Mucosa of rectum (tissue), 2 donors: ENCODE measurements around the gene KDM2A.
A peak's percentile ranks its signal among the peaks of the same experiment; 100 is the strongest.

Experiments used
- H3K27ac ChIP-seq, 2 donors: one replicate each; pipeline ENCODE4 v1.7.0; 2013; ENCODE audit warnings: inconsistent platforms in 2 of 2, low read depth in 2 of 2, low read length in 2 of 2
- H3K27me3 ChIP-seq, 2 donors: one replicate each; pipeline ENCODE4 v1.7.0; 2013; ENCODE audit warnings: low read length in 2 of 2; ENCODE audit not compliant: control insufficient read depth in 2 of 2, insufficient read depth in 2 of 2
- H3K36me3 ChIP-seq, 2 donors: one replicate each; pipeline ENCODE4 v1.7.0; 2013; ENCODE audit warnings: low read length in 2 of 2; ENCODE audit not compliant: control insufficient read depth in 2 of 2, insufficient read depth in 2 of 2
- H3K4me1 ChIP-seq, 2 donors: one replicate each; pipeline ENCODE4 v1.7.0; 2013; ENCODE audit warnings: low read length in 2 of 2, mild to moderate bottlenecking in 1 of 2; ENCODE audit not compliant: control insufficient read depth in 2 of 2, insufficient read depth in 2 of 2
- H3K4me3 ChIP-seq, 2 donors: one replicate each; pipeline ENCODE4 v1.7.0; 2013; ENCODE audit warnings: low read length in 2 of 2
- H3K9ac ChIP-seq, 2 donors: one replicate each; pipeline ENCODE4 v1.7.0; 2013; ENCODE audit warnings: low read length in 2 of 2, low read depth in 1 of 2, mild to moderate bottlenecking in 1 of 2
- H3K9me3 ChIP-seq, 2 donors: one replicate each; pipeline ENCODE4 v1.7.0; 2013; ENCODE audit warnings: low read length in 2 of 2; ENCODE audit not compliant: control insufficient read depth in 2 of 2
- donor health status: healthy.
- donor health status: Normal muscosa, but diverticular disease.

KDM2A gene

DNA sequence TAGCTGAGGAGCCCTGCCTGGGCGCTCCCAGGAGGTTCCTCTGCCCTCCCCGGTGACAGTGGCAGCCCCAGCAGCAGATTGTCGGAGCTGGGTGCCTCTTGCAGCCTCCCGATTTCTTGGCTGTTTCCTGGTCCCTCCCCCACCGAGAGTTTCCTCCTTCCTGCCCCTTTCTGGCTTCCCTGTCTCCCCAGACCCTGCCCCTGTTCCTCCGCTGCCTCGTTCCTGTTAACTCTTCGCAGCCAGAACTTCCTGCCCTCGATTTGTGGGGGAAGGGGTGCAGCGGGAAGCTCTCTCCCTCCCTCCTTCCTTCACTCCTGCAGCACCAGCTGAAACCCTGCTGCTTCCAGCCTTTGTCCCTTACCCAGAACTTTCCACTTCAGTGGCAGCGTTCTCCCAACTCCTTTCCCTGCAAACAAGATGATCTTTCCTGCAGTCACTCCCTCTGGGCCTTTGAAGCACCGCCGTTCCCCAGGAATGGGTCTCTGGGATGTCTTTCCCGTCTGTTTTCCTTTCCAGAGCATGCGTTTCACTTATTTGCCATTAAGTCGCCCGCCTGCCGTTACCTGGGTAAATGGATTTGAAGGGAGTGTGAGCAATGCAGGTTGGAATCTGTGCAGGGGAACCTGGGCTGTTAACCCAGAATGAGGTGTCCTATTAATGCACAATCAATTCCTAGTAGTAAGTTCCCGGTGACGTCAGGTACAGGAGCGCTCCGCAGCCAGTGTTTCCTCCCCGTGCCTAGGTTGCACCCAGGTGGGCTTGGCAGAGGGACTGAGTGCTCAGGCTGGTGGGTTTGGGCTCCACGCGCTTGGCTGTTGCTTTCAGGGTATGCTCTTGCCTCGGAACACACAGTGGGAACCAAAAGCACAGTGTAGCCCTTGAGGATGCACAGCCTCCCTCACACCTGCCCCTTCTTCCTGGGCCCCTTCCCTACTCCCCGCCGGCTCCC is 151.5 kb downstream of the KDM2A start:
- Histone ChIP-seq H3K9ac (peak overlapping the region; percentile 38 to 69), H3K4me3 (peak overlapping the region; percentile 37 to 91), H3K4me1 (peaks cover 80 to 81% of the 10 kb centered on the region in 2 donors)

GRCh38 chr11:67271205-67271540 is 152.1 kb downstream of the KDM2A start:
- Histone ChIP-seq H3K9me3 (no peaks in the 10 kb centered on the region), H3K36me3 (peaks cover 15 to 26% of the 10 kb centered on the region in 2 donors), H3K9ac (peak overlapping the region in 1 of 2 donors; percentile 69), H3K27ac (peak overlapping the region in 1 of 2 donors; percentile 98), H3K27me3 (no peaks in the 10 kb centered on the region), H3K4me3 (peak overlapping the region; percentile 37 to 91), H3K4me1 (peaks cover 81 to 82% of the 10 kb centered on the region in 2 donors)

More for the DNA sequence above, 151.5 kb downstream of the KDM2A start:
- no peaks in the 10 kb centered on the region for H3K27me3 ChIP-seq
- H3K9me3 ChIP-seq = no peaks in the 10 kb centered on the region
- H3K27ac ChIP-seq = peak overlapping the region; percentile 95 to 98
- peaks cover 15 to 26% of the 10 kb centered on the region in 2 donors for H3K36me3 ChIP-seq

DNA sequence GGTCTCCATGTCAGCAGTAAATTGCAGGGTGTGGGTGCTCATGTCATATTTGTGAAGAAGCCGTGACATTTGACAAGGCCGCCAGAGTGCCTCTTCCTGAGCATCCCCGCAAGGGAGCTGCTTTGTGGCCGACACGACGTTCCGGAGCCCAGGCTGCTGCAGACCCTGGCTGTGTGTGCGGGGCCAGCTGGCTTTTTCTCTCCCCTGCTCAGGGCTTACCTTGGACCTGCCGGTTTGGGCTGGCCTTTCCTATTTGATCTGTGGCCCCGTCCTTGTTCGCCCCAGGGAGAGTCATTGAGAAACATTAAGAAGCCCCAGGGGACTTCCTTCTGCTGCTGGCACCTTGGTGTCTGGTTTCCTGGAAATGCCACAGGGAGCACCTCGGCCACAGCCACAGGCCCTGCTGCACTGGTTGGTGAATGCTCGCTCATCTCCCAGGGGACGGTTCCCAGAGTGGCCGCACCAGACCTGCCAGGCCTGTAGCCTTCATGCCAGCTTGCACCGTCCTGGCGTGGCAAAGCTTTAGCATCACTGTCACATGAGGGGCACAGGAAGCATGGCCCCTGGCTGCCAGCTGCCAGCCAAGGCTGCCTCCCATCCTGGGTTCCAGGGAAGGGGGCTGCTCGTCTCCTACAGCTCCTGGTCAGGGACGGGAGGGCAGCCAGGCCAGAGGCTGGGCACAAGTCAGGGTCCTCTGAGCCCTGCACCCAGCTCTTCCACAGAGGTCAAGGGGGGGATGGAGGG is 152.7 kb downstream of the KDM2A start:
- Histone ChIP-seq H3K4me1 (peaks cover 86 to 88% of the 10 kb centered on the region in 2 donors), H3K9me3 (no peaks in the 10 kb centered on the region), H3K9ac (peak overlapping the region in 1 of 2 donors; percentile 8), H3K36me3 (peaks cover 15 to 26% of the 10 kb centered on the region in 2 donors), H3K27me3 (no peaks in the 10 kb centered on the region), H3K4me3 (peak overlapping the region in 1 of 2 donors; percentile 91), H3K27ac (peak overlapping the region; percentile 38 to 98)

- no peaks in the 10 kb centered on the region for H3K9me3 ChIP-seq
- peaks cover 15 to 26% of the 10 kb centered on the region in 2 donors for H3K36me3 ChIP-seq
- H3K27me3 ChIP-seq = no peaks in the 10 kb centered on the region
- H3K27ac ChIP-seq = peak overlapping the region; percentile 38 to 98
- peak overlapping the region in 1 of 2 donors; percentile 37 for H3K4me3 ChIP-seq
- H3K9ac ChIP-seq = peak overlapping the region in 1 of 2 donors; percentile 8
- peaks cover 87 to 91% of the 10 kb centered on the region in 2 donors for H3K4me1 ChIP-seq
Observed at GRCh38 chr11:67272327-67273259, 153.5 kb downstream of the KDM2A start.

- H3K4me1 ChIP-seq = peaks cover 87 to 91% of the 10 kb centered on the region in 2 donors
- peaks cover 12 to 19% of the 10 kb centered on the region in 2 donors for H3K36me3 ChIP-seq
- H3K9ac ChIP-seq = no peak overlapping the region
- H3K27ac ChIP-seq = peak overlapping the region; percentile 38 to 98
- no peaks in the 10 kb centered on the region for H3K9me3 ChIP-seq
- no peak overlapping the region for H3K4me3 ChIP-seq
- no peaks in the 10 kb centered on the region for H3K27me3 ChIP-seq
Observed at GRCh38 chr11:67273260-67273990, 154.4 kb downstream of the KDM2A start.

DNA sequence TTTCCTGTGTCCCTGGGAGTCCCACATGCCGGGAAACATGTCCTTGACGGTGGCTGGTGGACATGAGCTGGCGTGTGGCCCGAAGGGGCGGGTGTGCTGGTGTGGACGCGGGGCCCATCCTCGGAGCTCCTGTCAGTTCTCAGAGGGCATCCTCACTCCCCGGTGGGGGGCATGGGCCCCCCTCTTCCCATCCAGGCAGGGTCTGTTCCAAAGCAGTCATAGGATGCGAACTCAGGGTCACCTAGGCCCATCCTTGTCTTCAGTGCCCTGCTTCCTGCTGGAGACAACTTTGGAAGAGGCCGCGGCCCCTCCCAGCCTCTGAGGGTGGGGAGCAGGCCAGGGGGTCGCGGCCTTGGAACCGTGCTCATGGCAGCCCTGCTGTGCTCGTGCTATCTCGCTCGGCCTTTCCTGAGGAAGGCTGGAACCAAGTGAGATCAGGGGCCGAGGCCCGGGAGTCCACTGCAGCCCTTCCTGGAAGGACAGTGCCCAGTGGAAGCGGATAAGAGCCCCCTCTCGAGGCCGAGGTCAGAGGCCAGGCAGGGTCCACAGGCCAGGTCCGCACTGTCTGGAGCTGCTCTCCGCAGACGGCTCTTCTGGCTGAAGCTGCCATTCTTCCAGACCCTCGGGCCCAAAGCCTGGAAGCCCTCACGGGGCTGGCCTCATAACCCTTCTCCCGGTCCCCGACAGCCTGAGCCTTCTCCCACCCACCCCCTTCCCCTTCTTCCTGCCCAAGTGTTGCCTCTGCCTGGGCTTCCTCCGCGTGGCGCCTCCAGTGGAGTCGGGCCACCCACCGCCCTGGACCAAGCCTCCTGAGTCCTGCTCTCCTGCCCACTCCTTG is 155.9 kb downstream of the KDM2A start:
- peak overlapping the region in 1 of 2 donors; percentile 17 for H3K9ac ChIP-seq
- H3K27me3 ChIP-seq = no peaks in the 10 kb centered on the region
- peak overlapping the region; percentile 34 to 97 for H3K27ac ChIP-seq
- H3K4me1 ChIP-seq = peaks cover 76 to 79% of the 10 kb centered on the region in 2 donors
- H3K36me3 ChIP-seq = peaks cover 21 to 23% of the 10 kb centered on the region in 2 donors
- no peaks in the 10 kb centered on the region for H3K9me3 ChIP-seq
- no peak overlapping the region for H3K4me3 ChIP-seq

DNA sequence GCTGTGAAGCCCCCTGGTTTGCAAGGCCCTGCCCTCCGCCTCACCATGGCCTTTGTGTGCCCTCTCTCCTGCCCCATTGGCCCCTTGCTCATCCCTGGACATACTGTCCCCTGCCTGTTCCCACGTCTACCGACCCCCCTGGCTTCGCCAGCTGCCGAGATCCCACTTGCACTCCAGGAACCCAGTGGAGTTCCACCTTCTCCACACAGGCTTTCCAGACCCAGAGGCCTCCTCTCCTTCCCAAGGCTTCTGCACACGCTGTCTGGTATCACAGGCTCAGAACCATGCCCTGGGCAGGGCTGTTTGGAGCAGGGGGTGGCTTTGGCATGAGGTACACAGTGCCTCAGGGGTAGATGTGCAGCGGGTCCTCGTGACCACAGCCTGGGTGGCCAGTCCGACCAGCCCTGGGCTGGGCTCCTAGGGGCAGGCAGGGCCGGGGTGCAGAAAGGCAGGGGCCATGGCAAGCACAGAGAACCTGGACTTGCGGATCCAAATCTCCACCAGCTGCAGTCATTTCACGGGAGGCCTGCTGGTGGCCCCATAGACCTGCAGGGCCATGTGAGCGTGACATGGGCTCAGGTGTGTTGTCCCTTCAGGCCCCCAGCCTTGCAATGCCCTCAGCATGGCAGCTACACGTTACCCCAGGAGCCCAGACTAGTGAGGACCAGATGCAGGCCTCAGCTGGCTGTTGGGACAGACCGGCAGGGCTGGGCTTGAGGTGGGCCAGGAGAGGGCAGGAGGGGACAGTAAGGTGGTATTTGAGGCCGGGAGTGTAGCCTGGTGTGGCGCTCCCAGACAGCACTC is 156.7 kb downstream of the KDM2A start:
- H3K36me3 ChIP-seq = peaks cover 30 to 31% of the 10 kb centered on the region in 2 donors
- H3K9ac ChIP-seq = peak overlapping the region in 1 of 2 donors; percentile 74
- H3K27me3 ChIP-seq = no peaks in the 10 kb centered on the region

GRCh38 chr11:67276781-67277230 is 157.7 kb downstream of the KDM2A start:
- Histone ChIP-seq H3K27me3 (no peaks in the 10 kb centered on the region), H3K4me3 (peak overlapping the region; percentile 39 to 56), H3K36me3 (peaks cover 39% of the 10 kb centered on the region in 2 donors), H3K4me1 (peaks cover 58 to 61% of the 10 kb centered on the region in 2 donors), H3K27ac (peak overlapping the region; percentile 90 to 97), H3K9me3 (no peaks in the 10 kb centered on the region), H3K9ac (peak overlapping the region; percentile 74)

More for the DNA sequence above, 156.7 kb downstream of the KDM2A start:
- Histone ChIP-seq H3K27ac (peak overlapping the region; percentile 34 to 97), H3K4me3 (no peak overlapping the region), H3K9me3 (no peaks in the 10 kb centered on the region), H3K4me1 (peaks cover 67 to 70% of the 10 kb centered on the region in 2 donors)
